ENCODE measurements around the gene RNF10. TPM values are rescaled to one million over a fixed set of nuclear protein-coding genes. Genes with fewer than 3 reads are reported as not detected.

RNF10 gene
- polyA plus RNA-seq, 1 donor from 2014 or later = 139 TPM

GRCh38 chr12:120522568-120522967 lies 11.6 kb upstream of the RNF10 start:
- H3K27ac ChIP-seq (ENCODE audit: low read length) = no peak overlapping the region
- no peaks in the 10 kb centered on the region for H3F3A ChIP-seq (ENCODE audit: insufficient read depth, low read length, poor library complexity, severe bottlenecking)
- no peak overlapping the region for H3K9ac ChIP-seq (ENCODE audit: low read length)
- no peaks in the 10 kb centered on the region for H4K20me1 ChIP-seq (ENCODE audit: insufficient read depth)
- H3K9me2 ChIP-seq (ENCODE audit: insufficient read depth, low read length) = no peaks in the 10 kb centered on the region
- no peaks in the 10 kb centered on the region for H3K27me3 ChIP-seq (ENCODE audit: insufficient read depth, low read depth, low read length)
- H3K79me2 ChIP-seq (replicated peaks; ENCODE audit: insufficient read depth, low read length) = no peaks in the 10 kb centered on the region
- H3K9me3 ChIP-seq (ENCODE audit: low read length) = no peaks in the 10 kb centered on the region
- H2AFZ ChIP-seq (ENCODE audit: low read depth, low read length) = no peak overlapping the region
- H3K4me2 ChIP-seq (ENCODE audit: low read length) = no peak overlapping the region
- TF ChIP-seq RAD21 (conservative IDR thresholded peaks at IDR 0.05) (no peak), EZH2 (IDR thresholded peaks at IDR 0.05; ENCODE audit: borderline replicate concordance, insufficient read depth, low read length, poor library complexity, severe bottlenecking) (no peak), EP300 (conservative IDR thresholded peaks at IDR 0.05; ENCODE audit: poor library complexity, severe bottlenecking) (no peak), CTCF (IDR thresholded peaks at IDR 0.05; ENCODE audit: poor library complexity, severe bottlenecking) (no peak)
- H3K36me3 ChIP-seq (ENCODE audit: insufficient read depth, low read length) = no peaks in the 10 kb centered on the region
- no peak overlapping the region for H3K4me3 ChIP-seq (ENCODE audit: low read length)

- no peaks in the 10 kb centered on the region for H3K9me2 ChIP-seq (ENCODE audit: insufficient read depth, low read length)
- no peaks in the 10 kb centered on the region for H4K20me1 ChIP-seq (ENCODE audit: insufficient read depth)
- H2AFZ ChIP-seq (ENCODE audit: low read depth, low read length) = peak within 1 kb of the TSS; percentile 98
- H3K9me3 ChIP-seq (ENCODE audit: low read length) = no peaks in the 10 kb centered on the region
- H3K4me2 ChIP-seq (ENCODE audit: low read length) = peak within 1 kb of the TSS; percentile 94
- H3K79me2 ChIP-seq (replicated peaks; ENCODE audit: insufficient read depth, low read length) = peaks cover 4% of the 10 kb centered on the region
- H3K27ac ChIP-seq (ENCODE audit: low read length) = peak within 1 kb of the TSS; percentile 90
- H3K4me3 ChIP-seq (ENCODE audit: low read length) = peak within 1 kb of the TSS; percentile 92
- no peaks in the 10 kb centered on the region for H3F3A ChIP-seq (ENCODE audit: insufficient read depth, low read length, poor library complexity, severe bottlenecking)
- no peaks in the 10 kb centered on the region for H3K27me3 ChIP-seq (ENCODE audit: insufficient read depth, low read depth, low read length)
- peak within 1 kb of the TSS; percentile 90 for H3K9ac ChIP-seq (ENCODE audit: low read length)
- TF ChIP-seq REST (IDR thresholded peaks at IDR 0.05; ENCODE audit: borderline replicate concordance) (peak; percentile 98), EP300 (conservative IDR thresholded peaks at IDR 0.05; ENCODE audit: poor library complexity, severe bottlenecking) (peak; percentile 67), TAF1 (IDR thresholded peaks at IDR 0.05; ENCODE audit: low read depth) (peak; percentile 97), MXI1 (conservative IDR thresholded peaks at IDR 0.05; ENCODE audit: poor library complexity, severe bottlenecking) (peak; percentile 62), POLR2AphosphoS5 (IDR thresholded peaks at IDR 0.05) (peak; percentile 92), CTCF (IDR thresholded peaks at IDR 0.05; ENCODE audit: poor library complexity, severe bottlenecking) (no peak), EZH2 (IDR thresholded peaks at IDR 0.05; ENCODE audit: borderline replicate concordance, insufficient read depth, low read length, poor library complexity, severe bottlenecking) (no peak), SMC3 (conservative IDR thresholded peaks at IDR 0.05; ENCODE audit: poor library complexity) (peak; percentile 33), RAD21 (conservative IDR thresholded peaks at IDR 0.05) (no peak)
- H3K36me3 ChIP-seq (ENCODE audit: insufficient read depth, low read length) = no peaks in the 10 kb centered on the region
Observed at GRCh38 chr12:120528861-120529525, 5.2 kb upstream of the RNF10 start, which contains the start of gene COQ5. COQ5 (minus strand) TSS chr12:120529158; CDS start chr12:120529141, 17 bp downstream.

Measured in neural cell (in vitro differentiated cells).